Brain microvascular endothelial cell (primary cell): ENCODE measurements around the gene MED13.
A peak's percentile ranks its signal among the peaks of the same experiment; 100 is the strongest.

ENCODE experiments used
- DNase-seq: peaks from one replicate; pipeline ENCODE4 v3.0.0-alpha.2; 2020
- H3K27ac ChIP-seq: fragments of 250-450 bp; sonication (Bioruptor Pico); 2 replicates; pipeline ENCODE4 v1.5.1; 2020; ENCODE audit warnings: mild to moderate bottlenecking, moderate library complexity
- H3K27me3 ChIP-seq: fragments of 250-450 bp; sonication (Bioruptor Pico); replicated peaks from 2 replicates; pipeline ENCODE4 v1.5.1; 2020; ENCODE audit warnings: mild to moderate bottlenecking
- H3K36me3 ChIP-seq: fragments of 250-450 bp; sonication (Bioruptor Pico); replicated peaks from 2 replicates; pipeline ENCODE4 v1.5.1; 2020; ENCODE audit warnings: mild to moderate bottlenecking
- H3K4me3 ChIP-seq: 2 replicates; pipeline ENCODE4 v1.5.1; 2011; ENCODE audit warnings: low read depth, mild to moderate bottlenecking, control low read depth, low read length, moderate library complexity
- CTCF ChIP-seq: IDR thresholded peaks from 2 replicates; pipeline ENCODE4 v1.5.1; 2011; ENCODE audit warnings: low read depth, mild to moderate bottlenecking, moderate library complexity, low read length, control low read depth, inconsistent platforms; ENCODE audit errors: missing control alignments
- in situ Hi-C: cut with HindIII; loops from 2 replicates; pipeline ENCODE4 v1.10.0; 2017; ENCODE audit warnings: low sequenced_read_pairs, low pct_ligation_motif_present

The MED13 gene

GRCh38 chr17:62109378-62109902 is 44.4 kb upstream of the MED13 start:
- TF ChIP-seq CTCF: peak; percentile 95

GRCh38 chr17:62105861-62106260 is 40.8 kb upstream of the MED13 start:
- Histone ChIP-seq H3K36me3 (no peaks in the 10 kb centered on the region), H3K27me3 (peaks cover 2% of the 10 kb centered on the region), H3K27ac (no peak overlapping the region), H3K4me3 (no peak overlapping the region)
- no peak for TF ChIP-seq CTCF
- in situ Hi-C loops: no loop called here
- no peak for DNase-seq

More at GRCh38 chr17:62109378-62109902, 44.4 kb upstream of the MED13 start:
- Histone ChIP-seq H3K36me3 (no peaks in the 10 kb centered on the region), H3K27me3 (peaks cover 2% of the 10 kb centered on the region), H3K4me3 (no peak overlapping the region), H3K27ac (no peak overlapping the region)
- DNase-seq: peak; percentile 76
- in situ Hi-C loops: no loop called here

- in situ Hi-C loops: no loop called here
- DNase-seq: no peak
- H3K27ac ChIP-seq: no peak overlapping the region
- TF ChIP-seq CTCF: no peak
- no peak overlapping the region for H3K4me3 ChIP-seq
- H3K27me3 ChIP-seq: peaks cover 2% of the 10 kb centered on the region
- no peaks in the 10 kb centered on the region for H3K36me3 ChIP-seq
Observed at GRCh38 chr17:62105357-62105756, 40.3 kb upstream of the MED13 start.

GRCh38 chr17:62101515-62101914 is 36.4 kb upstream of the MED13 start:
- in situ Hi-C loops: no loop called here
- no peaks in the 10 kb centered on the region for H3K36me3 ChIP-seq
- TF ChIP-seq CTCF: no peak
- H3K27ac ChIP-seq: no peak overlapping the region
- peaks cover 2% of the 10 kb centered on the region for H3K27me3 ChIP-seq
- no peak overlapping the region for H3K4me3 ChIP-seq
- DNase-seq: no peak

GRCh38 chr17:62101090-62101489 is 36.0 kb upstream of the MED13 start:
- DNase-seq: no peak
- H3K36me3 ChIP-seq: no peaks in the 10 kb centered on the region
- TF ChIP-seq CTCF: no peak
- no peak overlapping the region for H3K4me3 ChIP-seq
- H3K27me3 ChIP-seq: peaks cover under 1% of the 10 kb centered on the region
- no peak overlapping the region for H3K27ac ChIP-seq
- in situ Hi-C loops: no loop called here

GRCh38 chr17:62100055-62100454 is 35.0 kb upstream of the MED13 start:
- in situ Hi-C loops: no loop called here
- DNase-seq: no peak
- Histone ChIP-seq H3K4me3 (no peak overlapping the region), H3K27ac (no peak overlapping the region), H3K36me3 (no peaks in the 10 kb centered on the region), H3K27me3 (no peaks in the 10 kb centered on the region)
- TF ChIP-seq CTCF: no peak
